ENCODE results near the gene ATG14.

DNA sequence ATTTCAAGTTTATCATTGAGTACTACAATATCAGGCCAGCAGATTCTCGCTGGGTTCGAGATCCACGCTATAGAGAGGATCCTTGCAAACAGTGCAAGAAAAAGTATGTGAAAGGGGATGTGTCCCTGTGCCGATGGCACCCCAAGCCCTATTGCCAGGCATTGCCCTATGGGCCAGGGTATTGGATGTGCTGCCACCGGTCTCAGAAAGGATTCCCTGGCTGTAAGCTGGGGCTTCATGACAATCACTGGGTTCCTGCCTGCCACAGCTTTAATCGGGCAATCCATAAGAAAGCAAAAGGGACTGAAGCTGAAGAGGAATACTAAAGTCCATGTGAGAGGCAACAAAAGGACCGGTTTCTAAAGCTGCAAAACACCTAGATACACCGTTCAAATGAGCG is 59.4 kb downstream of the ATG14 start:
- TF ChIP-seq, protein P1, sequence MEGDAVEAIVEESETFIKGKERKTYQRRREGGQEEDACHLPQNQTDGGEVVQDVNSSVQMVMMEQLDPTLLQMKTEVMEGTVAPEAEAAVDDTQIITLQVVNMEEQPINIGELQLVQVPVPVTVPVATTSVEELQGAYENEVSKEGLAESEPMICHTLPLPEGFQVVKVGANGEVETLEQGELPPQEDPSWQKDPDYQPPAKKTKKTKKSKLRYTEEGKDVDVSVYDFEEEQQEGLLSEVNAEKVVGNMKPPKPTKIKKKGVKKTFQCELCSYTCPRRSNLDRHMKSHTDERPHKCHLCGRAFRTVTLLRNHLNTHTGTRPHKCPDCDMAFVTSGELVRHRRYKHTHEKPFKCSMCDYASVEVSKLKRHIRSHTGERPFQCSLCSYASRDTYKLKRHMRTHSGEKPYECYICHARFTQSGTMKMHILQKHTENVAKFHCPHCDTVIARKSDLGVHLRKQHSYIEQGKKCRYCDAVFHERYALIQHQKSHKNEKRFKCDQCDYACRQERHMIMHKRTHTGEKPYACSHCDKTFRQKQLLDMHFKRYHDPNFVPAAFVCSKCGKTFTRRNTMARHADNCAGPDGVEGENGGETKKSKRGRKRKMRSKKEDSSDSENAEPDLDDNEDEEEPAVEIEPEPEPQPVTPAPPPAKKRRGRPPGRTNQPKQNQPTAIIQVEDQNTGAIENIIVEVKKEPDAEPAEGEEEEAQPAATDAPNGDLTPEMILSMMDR (IDR thresholded peaks at IDR 0.05), result no peak
- TF ChIP-seq POLR2A (IDR thresholded peaks at IDR 0.05), result no peak

Measured in testis (tissue), 2 donors.